RWPE2 (cell line): ENCODE measurements around the gene GALNT17.

Source experiments
- ATAC-seq: fragments of 200-7000 bp; cut with Tn5 transposase; 3 replicates; pipeline ENCODE4 v1.9.1; 2021; ENCODE audit warnings: low read depth
- DNase-seq: peaks from one replicate; pipeline ENCODE4 v3.0.0-alpha.2; 2020; ENCODE audit warnings: low spot score
- H3K27ac ChIP-seq: fragments of 450-650 bp; 2 replicates; pipeline ENCODE4 v1.5.1; 2017; ENCODE audit warnings: mild to moderate bottlenecking; ENCODE audit not compliant: poor library complexity, severe bottlenecking
- H3K27me3 ChIP-seq: fragments of 250-450 bp; sonication (Bioruptor Pico); 2 replicates; pipeline ENCODE4 v1.5.1; 2021; ENCODE audit warnings: mild to moderate bottlenecking, moderate library complexity; ENCODE audit not compliant: insufficient read depth, poor library complexity, severe bottlenecking
- H3K36me3 ChIP-seq: fragments of 250-450 bp; sonication (Bioruptor Pico); 2 replicates; pipeline ENCODE4 v1.5.1; 2020; ENCODE audit warnings: low read depth, mild to moderate bottlenecking, moderate library complexity
- H3K4me1 ChIP-seq: fragments of 250-450 bp; sonication (Bioruptor Pico); 2 replicates; pipeline ENCODE4 v1.5.1; 2021; ENCODE audit warnings: mild to moderate bottlenecking, moderate library complexity; ENCODE audit not compliant: insufficient read depth, poor library complexity, severe bottlenecking
- H3K4me3 ChIP-seq: fragments of 250-450 bp; sonication (Bioruptor Pico); 2 replicates; pipeline ENCODE4 v1.5.1; 2021; ENCODE audit warnings: mild to moderate bottlenecking, moderate library complexity; ENCODE audit not compliant: severe bottlenecking
- H3K9me3 ChIP-seq: fragments of 250-450 bp; sonication (Bioruptor Pico); 2 replicates; pipeline ENCODE4 v1.5.1; 2021; ENCODE audit warnings: mild to moderate bottlenecking, moderate library complexity; ENCODE audit not compliant: severe bottlenecking
- CTCF ChIP-seq: fragments of 450-650 bp; IDR thresholded peaks from one replicate; pipeline ENCODE4 v1.5.1; 2017; ENCODE audit warnings: mild to moderate bottlenecking, moderate library complexity; ENCODE audit not compliant: poor library complexity, severe bottlenecking

The GALNT17 gene

DNA sequence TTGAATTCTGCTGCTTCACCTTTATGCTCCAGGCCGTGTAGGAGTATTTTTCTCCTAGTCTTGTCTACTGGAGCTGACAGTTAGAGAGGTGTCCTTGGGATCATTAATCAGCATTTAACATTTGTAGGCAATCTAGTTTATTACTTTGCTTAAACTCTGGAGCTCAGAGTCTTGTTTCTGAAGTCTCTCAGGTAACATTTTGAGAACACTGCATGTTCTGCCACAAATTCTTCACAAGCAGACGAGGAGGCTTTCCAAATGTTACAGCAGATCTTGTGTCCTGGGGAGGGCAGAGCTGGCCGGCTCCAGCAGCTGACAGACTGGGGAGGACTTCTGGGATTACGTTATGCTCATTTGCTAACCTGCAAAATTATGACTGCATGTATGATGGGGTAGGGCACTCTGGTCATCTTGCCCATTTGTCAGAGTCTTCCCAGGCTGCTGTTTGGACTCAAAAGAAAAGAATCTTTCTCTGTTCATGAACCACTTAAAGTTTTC, 50.5 kb downstream of the GALNT17 start:
- H3K36me3 ChIP-seq = no peaks in the 10 kb centered on the region
- no peak overlapping the region for H3K27ac ChIP-seq
- no peaks in the 10 kb centered on the region for H3K9me3 ChIP-seq
- no peak overlapping the region for H3K4me3 ChIP-seq
- ATAC-seq (no peak), DNase-seq (no peak)
- no peaks in the 10 kb centered on the region for H3K4me1 ChIP-seq
- H3K27me3 ChIP-seq = no peaks in the 10 kb centered on the region
- no peak for TF ChIP-seq CTCF

DNA sequence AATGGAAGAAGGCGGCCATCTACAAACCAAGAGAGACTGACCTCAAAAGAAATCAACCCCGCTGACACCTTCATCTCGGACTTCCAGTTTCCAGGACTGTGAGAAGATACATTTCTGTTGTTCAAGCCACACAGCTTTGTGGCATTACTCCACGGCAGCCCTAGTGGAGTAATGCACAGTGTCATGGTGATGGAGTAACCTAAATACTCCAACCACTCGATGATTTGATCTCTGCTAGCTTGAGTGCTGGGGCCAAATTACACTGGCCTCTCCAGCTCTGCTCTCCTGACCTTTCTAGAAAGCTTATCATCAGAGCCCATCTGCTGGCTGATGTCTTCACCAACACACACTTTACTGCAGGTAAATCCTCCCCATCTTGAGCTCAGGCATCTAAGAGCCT, 52.2 kb downstream of the GALNT17 start:
- Histone ChIP-seq H3K27ac (no peak overlapping the region), H3K9me3 (no peaks in the 10 kb centered on the region), H3K4me3 (no peak overlapping the region), H3K36me3 (no peaks in the 10 kb centered on the region), H3K4me1 (no peaks in the 10 kb centered on the region), H3K27me3 (no peaks in the 10 kb centered on the region)
- no peak for TF ChIP-seq CTCF
- DNase-seq (no peak), ATAC-seq (no peak)

DNA sequence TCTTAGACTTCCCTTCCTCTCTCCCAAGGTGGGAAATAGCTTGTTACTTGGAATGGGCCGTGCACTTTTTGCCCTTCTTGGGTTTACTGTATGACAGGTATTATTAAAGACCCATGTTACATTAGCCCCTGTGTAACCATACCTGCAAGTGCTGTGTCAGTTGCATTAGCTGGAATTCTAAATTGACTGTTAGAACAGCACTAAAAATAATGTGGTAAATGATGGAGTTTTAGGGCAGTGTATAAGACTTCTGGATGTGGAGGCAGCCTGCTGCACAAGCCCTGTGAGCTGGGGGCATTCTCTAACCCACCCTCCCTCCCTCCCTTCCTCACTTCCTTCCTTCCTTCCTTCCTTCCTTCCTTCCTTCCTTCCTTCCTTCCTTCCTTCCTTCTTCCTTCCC, 52.7 kb downstream of the GALNT17 start:
- Histone ChIP-seq H3K4me1 (no peaks in the 10 kb centered on the region), H3K27ac (no peak overlapping the region), H3K4me3 (no peak overlapping the region), H3K27me3 (no peaks in the 10 kb centered on the region), H3K36me3 (no peaks in the 10 kb centered on the region), H3K9me3 (no peaks in the 10 kb centered on the region)
- no peak for TF ChIP-seq CTCF
- no peak for ATAC-seq
- DNase-seq = no peak

GRCh38 chr7:71186535-71187057, 54.7 kb downstream of the GALNT17 start:
- H3K27ac ChIP-seq = no peak overlapping the region
- no peaks in the 10 kb centered on the region for H3K9me3 ChIP-seq
- no peak overlapping the region for H3K4me3 ChIP-seq
- ATAC-seq (no peak), DNase-seq (no peak)
- TF ChIP-seq CTCF = no peak
- H3K36me3 ChIP-seq = no peaks in the 10 kb centered on the region
- no peaks in the 10 kb centered on the region for H3K4me1 ChIP-seq
- H3K27me3 ChIP-seq = no peaks in the 10 kb centered on the region

DNA sequence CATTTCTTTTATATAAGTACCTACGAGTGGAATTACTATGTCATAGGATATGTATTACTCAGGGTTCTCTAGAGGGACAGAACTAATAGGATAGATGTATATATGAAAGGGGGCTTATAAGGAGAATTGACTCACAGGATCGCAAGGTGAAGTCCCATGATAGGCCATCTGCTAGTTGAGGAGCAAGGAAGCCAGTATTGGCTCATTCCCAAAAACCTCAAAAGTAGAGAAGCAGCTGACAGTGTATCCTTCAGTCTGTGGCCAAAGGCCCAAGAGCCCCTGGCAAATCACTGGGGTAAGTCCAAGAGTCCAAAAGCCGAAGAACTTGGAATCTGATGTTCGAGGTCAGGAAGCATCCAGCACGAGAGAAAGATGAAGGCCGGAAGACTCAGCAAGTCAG, 59.8 kb downstream of the GALNT17 start:
- no peaks in the 10 kb centered on the region for H3K4me1 ChIP-seq
- H3K36me3 ChIP-seq = no peaks in the 10 kb centered on the region
- no peak for TF ChIP-seq CTCF
- DNase-seq = no peak
- H3K27ac ChIP-seq = no peak overlapping the region
- peaks cover 3% of the 10 kb centered on the region for H3K9me3 ChIP-seq
- H3K27me3 ChIP-seq = no peaks in the 10 kb centered on the region
- no peak for ATAC-seq
- H3K4me3 ChIP-seq = no peak overlapping the region
